Testis (tissue), 3 donors: ENCODE data around the gene AGO3. TPM values are rescaled to one million over a fixed set of nuclear protein-coding genes. Genes with fewer than 3 reads are reported as not detected.

ENCODE experiments used
- DNase-seq: peaks from one replicate; pipeline ENCODE4 v3.0.0-alpha.2; 2019
- H3K27ac ChIP-seq, 2 donors: fragments of 200-600 bp; sonication (generic); one replicate each; pipeline ENCODE4 v1.5.1; 2019
- H3K27me3 ChIP-seq: fragments of 200-600 bp; sonication (generic); one replicate; pipeline ENCODE4 v1.5.1; 2019
- H3K36me3 ChIP-seq: fragments of 200-600 bp; sonication (generic); one replicate; pipeline ENCODE4 v1.5.1; 2017; ENCODE audit warnings: low read depth; ENCODE audit errors: missing control alignments
- H3K4me1 ChIP-seq: fragments of 200-600 bp; sonication (generic); one replicate; pipeline ENCODE4 v1.5.1; 2019
- H3K4me3 ChIP-seq, 2 donors: fragments of 200-600 bp; sonication (generic); one replicate each; pipeline ENCODE4 v1.5.1; 2017 to 2019
- H3K9me3 ChIP-seq: fragments of 200-600 bp; sonication (generic); one replicate; pipeline ENCODE4 v1.5.1; 2017
- CTCF ChIP-seq, 3 experiments: fragments of 450-650 bp in 2 of 3; fragments of 200-600 bp in 1 of 3; sonication (generic) in 1 of 3; IDR thresholded peaks; one replicate each; pipeline ENCODE4 v1.5.1; 2016 to 2019; ENCODE audit warnings: antibody characterized with exemption in 3 of 3, mild to moderate bottlenecking in 2 of 3, moderate library complexity in 1 of 3
- POLR2A ChIP-seq: fragments of 450-650 bp; IDR thresholded peaks from one replicate; pipeline ENCODE4 v1.6.1; 2017; ENCODE audit warnings: antibody characterized with exemption, mild to moderate bottlenecking, moderate library complexity
- WGBS, 2 donors: methylation state at CpG; one replicate each; pipeline ENCODE4 v1.1.5; 2018; 5-methylcytosine and 5-hydroxymethylcytosine counted together
- intact Hi-C: fragments of 100-400 bp; cut with DNase I; formaldehyde crosslinking; loops from one replicate; pipeline ENCODE4 v1.15.1; 2023; ENCODE audit warnings: low total_unique reads
- polyA plus RNA-seq: library from polyadenylated mRNA; stranded (reverse); fragments of 350-450 nt; fragmentation: Illumina TruSeq; extraction: RNeasy Lipid Tissue Mini Kit (QIAGEN cat#74804); gene quantifications from one replicate; pipeline ENCODE4 v1.2.3, GENCODE V29; 2014; ENCODE audit warnings: low read depth, low replicate concordance; ENCODE audit not compliant: insufficient read depth
- total RNA-seq, 2 donors: library from RNA; depleted of rRNA; stranded (reverse); fragments of >200 nt; gene quantifications; one replicate each; pipeline ENCODE4 v1.2.3, GENCODE V29; 2016

The AGO3 gene
- total and polyA plus RNA-seq, 3 donors from 2014 or later = 22.4 to 47.2 (median 42.6) TPM

- H3K27ac ChIP-seq = no peak overlapping the region
- no peaks in the 10 kb centered on the region for H3K9me3 ChIP-seq
- H3K4me1 ChIP-seq = no peaks in the 10 kb centered on the region
- no peak for DNase-seq
- TF ChIP-seq POLR2A (no peak), CTCF (IDR thresholded peaks at IDR 0.05) (no peak)
- WGBS, 2 donors = 87 to 93% methylated on average over 2 of the region's 2 CpGs
- intact Hi-C loops = no loop called here
- no peaks in the 10 kb centered on the region for H3K27me3 ChIP-seq
- H3K36me3 ChIP-seq = no peaks in the 10 kb centered on the region
- H3K4me3 ChIP-seq = no peak overlapping the region
These were observed 138.0 kb downstream of the AGO3 start for GRCh38 chr1:36068866-36069265.

DNA sequence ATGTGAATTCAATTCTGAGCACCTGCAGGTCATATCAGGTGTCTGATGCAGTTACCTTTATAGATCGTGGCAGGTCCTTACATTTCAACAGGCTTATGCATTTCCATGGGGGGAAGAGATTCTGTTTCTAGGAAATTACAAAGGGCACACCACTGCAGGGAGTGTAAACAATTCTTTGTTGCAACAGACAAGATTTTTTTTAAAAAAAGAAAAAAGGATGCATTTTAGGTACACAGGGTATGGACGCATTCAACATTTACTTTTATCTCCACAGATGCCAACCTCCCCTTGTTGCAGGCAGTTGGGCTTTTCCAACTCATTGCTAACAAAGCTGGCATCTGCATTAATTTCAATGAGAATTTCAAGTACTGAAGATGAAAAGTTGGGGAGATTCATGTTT lies 139.4 kb downstream of the AGO3 start:
- intact Hi-C loops = no loop called here
- DNase-seq = no peak
- TF ChIP-seq POLR2A = no peak
- no peak for TF ChIP-seq CTCF (IDR thresholded peaks at IDR 0.05)
- no peaks in the 10 kb centered on the region for H3K9me3 ChIP-seq
- H3K36me3 ChIP-seq = no peaks in the 10 kb centered on the region
- no peaks in the 10 kb centered on the region for H3K27me3 ChIP-seq
- H3K4me1 ChIP-seq = no peaks in the 10 kb centered on the region
- H3K27ac ChIP-seq = no peak overlapping the region
- H3K4me3 ChIP-seq = no peak overlapping the region
- WGBS, 2 donors = 81 to 84% methylated on average over 2 of the region's 2 CpGs

- Histone ChIP-seq H3K27ac (no peak overlapping the region), H3K9me3 (no peaks in the 10 kb centered on the region), H3K4me1 (no peaks in the 10 kb centered on the region), H3K36me3 (no peaks in the 10 kb centered on the region), H3K27me3 (no peaks in the 10 kb centered on the region), H3K4me3 (no peak overlapping the region)
- WGBS, 2 donors = 52 to 58% methylated on average over 4 of the region's 4 CpGs
- TF ChIP-seq POLR2A = no peak
- DNase-seq = no peak
- intact Hi-C loops = no loop called here
These were observed 146.2 kb downstream of the AGO3 start for GRCh38 chr1:36076979-36077573.

DNA sequence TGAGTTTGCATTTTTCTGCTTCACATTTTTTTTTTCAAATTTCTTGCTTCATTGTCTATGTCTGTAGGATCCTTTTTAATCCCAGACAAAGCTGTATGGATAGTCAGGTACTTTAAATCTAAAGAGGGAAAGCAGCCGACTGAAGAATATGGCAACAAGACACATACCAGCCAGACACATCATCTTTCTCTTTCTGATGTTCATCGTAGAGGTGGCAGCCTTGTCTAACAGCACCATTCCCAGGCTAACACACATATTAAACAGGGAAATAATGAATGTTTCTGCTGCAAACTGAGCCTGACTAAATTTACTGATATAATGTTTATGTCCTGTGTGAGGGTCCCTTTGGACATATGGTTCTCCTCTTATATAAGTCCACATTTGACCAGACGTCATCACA lies 149.3 kb downstream of the AGO3 start:
- H3K4me3 ChIP-seq = no peak overlapping the region
- H3K27me3 ChIP-seq = no peaks in the 10 kb centered on the region
- H3K4me1 ChIP-seq = no peaks in the 10 kb centered on the region
- intact Hi-C loops = no loop called here
- H3K9me3 ChIP-seq = no peaks in the 10 kb centered on the region
- no peak for DNase-seq
- TF ChIP-seq CTCF (IDR thresholded peaks at IDR 0.05) = no peak
- TF ChIP-seq POLR2A = no peak
- no peak overlapping the region for H3K27ac ChIP-seq
- 80 to 81% methylated on average over 3 of the region's 3 CpGs for WGBS, 2 donors
- no peaks in the 10 kb centered on the region for H3K36me3 ChIP-seq

DNA sequence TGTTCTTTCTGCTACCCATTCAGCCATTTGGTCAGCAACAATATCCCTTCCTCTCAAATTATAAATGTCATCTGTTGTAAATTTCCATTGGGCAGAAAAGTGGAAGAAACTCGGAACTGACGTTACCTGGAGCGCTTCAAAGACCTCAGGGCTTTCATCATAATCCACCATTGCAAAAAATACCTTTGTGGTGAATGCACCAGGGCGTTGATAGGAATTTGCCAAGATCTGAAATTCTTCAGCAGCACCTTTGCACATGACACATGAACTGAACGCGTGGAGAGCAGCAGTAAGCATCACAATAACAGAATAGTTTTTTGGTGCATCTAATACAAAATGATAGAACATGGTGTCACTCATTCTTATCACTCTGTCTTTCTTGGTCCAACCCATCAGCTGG lies 149.9 kb downstream of the AGO3 start:
- no peak overlapping the region for H3K27ac ChIP-seq
- no peaks in the 10 kb centered on the region for H3K36me3 ChIP-seq
- no peak overlapping the region for H3K4me3 ChIP-seq
- DNase-seq = no peak
- intact Hi-C loops = no loop called here
- H3K9me3 ChIP-seq = no peaks in the 10 kb centered on the region
- H3K27me3 ChIP-seq = no peaks in the 10 kb centered on the region
- WGBS, 2 donors = 88 to 93% methylated on average over 6 of the region's 6 CpGs
- no peak for TF ChIP-seq CTCF (IDR thresholded peaks at IDR 0.05)
- no peak for TF ChIP-seq POLR2A
- H3K4me1 ChIP-seq = no peaks in the 10 kb centered on the region
